NCI-H226 (cell line): ENCODE results near the gene LRIT1.

Experiments used
- DNase-seq: peaks from one replicate; pipeline ENCODE4 v3.0.0-alpha.2; 2015

LRIT1 gene

GRCh38 chr10:84191106-84191505 lies 50.2 kb downstream of the LRIT1 start:
- DNase-seq = no peak

- no peak for DNase-seq
Measured at GRCh38 chr10:84190621-84191020, 50.7 kb downstream of the LRIT1 start.

GRCh38 chr10:84188815-84189214 lies 52.5 kb downstream of the LRIT1 start:
- DNase-seq = no peak

DNA sequence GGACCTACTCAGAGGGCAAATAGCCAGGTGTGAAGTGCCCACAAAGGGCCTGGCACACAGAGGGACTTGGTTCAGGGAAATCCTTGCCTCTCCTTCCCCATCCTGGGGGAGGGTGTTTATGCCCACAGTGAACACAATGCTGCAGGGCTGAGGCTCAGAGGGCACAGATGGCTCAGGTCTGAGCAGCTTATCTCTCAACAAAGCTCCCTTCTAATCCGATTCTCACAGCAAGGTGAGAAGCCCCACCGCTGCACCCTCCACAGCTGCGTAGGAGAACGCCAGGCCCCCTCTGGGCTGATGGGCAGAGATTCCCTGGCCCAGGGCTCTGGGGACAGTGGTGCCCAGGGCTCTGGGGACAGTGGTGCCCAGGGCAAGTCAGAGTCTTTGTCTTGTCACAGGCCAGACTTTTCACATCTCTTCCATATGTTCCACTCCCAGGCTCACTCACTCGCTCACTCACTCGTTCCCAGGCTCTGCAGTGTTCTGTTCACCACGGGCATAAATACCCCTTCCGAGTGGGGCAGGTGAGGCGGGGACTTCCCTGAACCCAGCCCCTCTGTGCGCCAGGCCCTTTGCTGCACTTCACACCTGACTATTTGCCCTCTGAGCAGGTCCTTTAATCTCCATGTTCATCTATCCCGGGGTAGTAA lies 55.7 kb downstream of the LRIT1 start:
- no peak for DNase-seq

DNA sequence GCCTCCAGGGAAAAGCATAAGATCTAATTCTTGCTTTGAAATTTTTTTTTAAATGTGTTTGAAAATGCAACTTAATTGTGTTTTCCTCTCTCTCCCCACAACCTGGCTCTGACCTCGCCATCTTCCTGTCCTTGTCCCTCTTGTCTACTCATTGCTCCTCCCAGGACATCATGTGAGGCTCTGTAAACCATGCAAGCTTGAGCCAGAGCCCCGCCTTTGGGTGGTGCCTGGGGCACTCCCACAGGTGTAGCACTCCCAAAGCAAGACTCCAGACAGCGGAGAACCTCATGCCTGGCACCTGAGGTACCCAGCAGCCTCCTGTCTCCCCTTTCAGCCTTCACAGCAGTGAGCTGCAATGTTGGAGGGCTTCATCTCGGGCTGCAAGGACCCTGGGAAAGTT lies 56.8 kb downstream of the LRIT1 start:
- DNase-seq = no peak

GRCh38 chr10:84181631-84182030 lies 59.7 kb downstream of the LRIT1 start:
- no peak for DNase-seq
